Neural cell (in vitro differentiated cells): ENCODE data around the gene LY6G6C.
A peak's percentile ranks its signal among the peaks of the same experiment; 100 is the strongest.

Source experiments
- EP300 ChIP-seq: fragments of 450-650 bp; conservative IDR thresholded peaks from 2 replicates; pipeline ENCODE4 v1.6.1; 2014; ENCODE audit warnings: antibody characterized with exemption, mild to moderate bottlenecking, moderate library complexity; ENCODE audit not compliant: poor library complexity, severe bottlenecking
- EZH2 ChIP-seq: fragments of 200-600, 300-800 bp; shearing (Covaris generic), sonication (generic); IDR thresholded peaks from 2 replicates; pipeline ENCODE4 v1.6.1; 2014; ENCODE audit warnings: antibody characterized with exemption, low read length, borderline replicate concordance, mild to moderate bottlenecking; ENCODE audit not compliant: insufficient read depth, poor library complexity, severe bottlenecking
- POLR2AphosphoS5 ChIP-seq: IDR thresholded peaks from 2 replicates; pipeline ENCODE4 v1.6.1; 2012
- RAD21 ChIP-seq: fragments of 450-650 bp; conservative IDR thresholded peaks from 2 replicates; pipeline ENCODE4 v1.6.1; 2014; ENCODE audit warnings: antibody characterized with exemption, mild to moderate bottlenecking, moderate library complexity
- SMC3 ChIP-seq: fragments of 450-650 bp; conservative IDR thresholded peaks from 2 replicates; pipeline ENCODE4 v1.6.1; 2014; ENCODE audit warnings: antibody characterized with exemption, mild to moderate bottlenecking, moderate library complexity; ENCODE audit not compliant: poor library complexity
- TAF1 ChIP-seq: IDR thresholded peaks from 2 replicates; pipeline ENCODE4 v1.6.1; 2012; ENCODE audit warnings: low read depth
- TF ChIP-seq, protein P1 (sequence below): fragments of 450-650 bp; IDR thresholded peaks from 2 replicates; pipeline ENCODE4 v1.5.1; 2014; ENCODE audit warnings: antibody characterized with exemption, mild to moderate bottlenecking, moderate library complexity; ENCODE audit not compliant: poor library complexity, severe bottlenecking

DNA sequence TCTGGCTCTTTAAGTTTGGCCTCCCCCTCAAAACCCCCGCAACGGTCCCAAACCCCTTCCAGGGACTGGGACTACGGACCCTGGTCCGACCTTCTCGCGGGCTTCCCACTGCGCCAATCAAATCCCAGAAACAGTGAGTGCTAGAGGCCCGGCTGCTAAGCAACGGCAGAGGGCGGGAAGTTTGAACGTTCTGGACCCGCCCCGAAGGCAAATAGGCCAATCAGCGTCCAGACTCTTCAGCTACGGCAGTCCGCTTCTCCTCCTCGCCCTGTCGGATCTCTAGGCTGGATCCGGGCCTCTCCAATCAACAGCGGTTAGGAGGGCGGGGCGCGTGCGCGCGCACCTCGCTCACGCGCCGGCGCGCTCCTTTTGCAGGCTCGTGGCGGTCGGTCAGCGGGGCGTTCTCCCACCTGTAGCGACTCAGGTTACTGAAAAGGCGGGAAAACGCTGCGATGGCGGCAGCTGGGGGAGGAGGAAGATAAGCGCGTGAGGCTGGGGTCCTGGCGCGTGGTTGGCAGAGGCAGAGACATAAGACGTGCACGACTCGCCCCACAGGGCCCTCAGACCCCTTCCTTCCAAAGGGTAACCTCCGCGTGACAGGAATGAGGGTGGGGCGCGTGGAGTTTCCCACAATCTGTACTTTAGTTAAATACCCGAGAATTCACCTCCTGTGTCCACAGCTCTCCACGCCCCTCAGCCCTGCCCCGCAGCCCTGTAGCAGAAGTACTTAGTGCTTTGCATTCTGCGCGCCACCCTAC is 18.3 kb upstream of the LY6G6C start, which contains the start of gene MSH5:
- TF ChIP-seq TAF1 = no peak
- no peak for TF ChIP-seq EZH2
- TF ChIP-seq, protein P1, sequence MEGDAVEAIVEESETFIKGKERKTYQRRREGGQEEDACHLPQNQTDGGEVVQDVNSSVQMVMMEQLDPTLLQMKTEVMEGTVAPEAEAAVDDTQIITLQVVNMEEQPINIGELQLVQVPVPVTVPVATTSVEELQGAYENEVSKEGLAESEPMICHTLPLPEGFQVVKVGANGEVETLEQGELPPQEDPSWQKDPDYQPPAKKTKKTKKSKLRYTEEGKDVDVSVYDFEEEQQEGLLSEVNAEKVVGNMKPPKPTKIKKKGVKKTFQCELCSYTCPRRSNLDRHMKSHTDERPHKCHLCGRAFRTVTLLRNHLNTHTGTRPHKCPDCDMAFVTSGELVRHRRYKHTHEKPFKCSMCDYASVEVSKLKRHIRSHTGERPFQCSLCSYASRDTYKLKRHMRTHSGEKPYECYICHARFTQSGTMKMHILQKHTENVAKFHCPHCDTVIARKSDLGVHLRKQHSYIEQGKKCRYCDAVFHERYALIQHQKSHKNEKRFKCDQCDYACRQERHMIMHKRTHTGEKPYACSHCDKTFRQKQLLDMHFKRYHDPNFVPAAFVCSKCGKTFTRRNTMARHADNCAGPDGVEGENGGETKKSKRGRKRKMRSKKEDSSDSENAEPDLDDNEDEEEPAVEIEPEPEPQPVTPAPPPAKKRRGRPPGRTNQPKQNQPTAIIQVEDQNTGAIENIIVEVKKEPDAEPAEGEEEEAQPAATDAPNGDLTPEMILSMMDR = no peak
- peak; percentile 18 for TF ChIP-seq POLR2AphosphoS5
- no peak for TF ChIP-seq EP300
- TF ChIP-seq SMC3 = no peak
- TF ChIP-seq RAD21 = no peak
